NCI-H446 (cell line): ENCODE measurements around the gene PRRX2.
"Not testable (repeated sequence)": the region's sequence is repeated elsewhere in the genome, so short reads cannot be mapped to it uniquely, and the experiment has no call there.

ENCODE experiments used
- DNase-seq, 2 experiments: peaks; one replicate each; lab custom pipeline; 2025; lab: John Stamatoyannopoulos, UW

The PRRX2 gene

GRCh38 chr9:129654554-129655040 lies 10.8 kb upstream of the PRRX2 start:
- no peak for DNase-seq

GRCh38 chr9:129655154-129655553 lies 10.3 kb upstream of the PRRX2 start:
- DNase-seq = no peak

DNA sequence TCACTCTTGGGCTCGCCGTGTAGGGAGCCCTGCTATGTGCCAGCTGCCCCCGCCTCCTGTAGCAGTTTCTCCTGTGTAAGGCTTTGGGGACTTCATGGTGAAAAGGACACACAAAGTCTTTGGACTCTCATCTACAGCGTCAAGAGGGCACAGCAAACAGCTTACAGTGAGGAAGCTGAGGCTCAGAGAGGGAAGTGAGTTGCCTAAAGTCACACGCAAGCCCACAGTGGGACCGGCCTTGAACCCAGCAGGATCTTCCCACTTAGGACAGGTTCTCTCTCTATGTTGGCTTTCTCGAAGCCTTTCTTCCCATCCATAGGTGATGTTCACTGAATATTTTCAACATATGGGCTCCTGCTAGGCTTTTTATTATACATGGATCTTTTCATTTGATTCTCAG lies 9.8 kb upstream of the PRRX2 start:
- DNase-seq = no peak

- no peak for DNase-seq
These were observed 8.6 kb upstream of the PRRX2 start for GRCh38 chr9:129656795-129657390.

DNA sequence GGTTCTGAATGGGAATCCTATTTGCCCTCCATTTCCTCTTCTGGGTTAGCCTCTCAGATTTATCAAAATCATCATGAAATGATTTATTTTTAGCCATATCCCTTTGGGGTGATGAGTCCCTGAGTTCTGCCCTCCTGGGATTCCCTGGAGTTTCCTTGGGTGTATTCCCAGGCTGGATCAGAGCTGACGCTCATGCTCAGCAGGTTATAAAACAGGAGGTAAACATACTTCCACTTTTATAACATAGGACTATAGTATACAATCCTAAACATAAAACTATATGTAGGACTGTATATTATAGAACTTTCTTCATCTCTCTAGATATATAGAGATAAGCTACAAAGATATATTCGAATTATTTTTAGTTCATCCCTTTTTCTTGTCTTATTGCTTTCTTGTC lies 4.4 kb upstream of the PRRX2 start:
- no peak for DNase-seq

DNA sequence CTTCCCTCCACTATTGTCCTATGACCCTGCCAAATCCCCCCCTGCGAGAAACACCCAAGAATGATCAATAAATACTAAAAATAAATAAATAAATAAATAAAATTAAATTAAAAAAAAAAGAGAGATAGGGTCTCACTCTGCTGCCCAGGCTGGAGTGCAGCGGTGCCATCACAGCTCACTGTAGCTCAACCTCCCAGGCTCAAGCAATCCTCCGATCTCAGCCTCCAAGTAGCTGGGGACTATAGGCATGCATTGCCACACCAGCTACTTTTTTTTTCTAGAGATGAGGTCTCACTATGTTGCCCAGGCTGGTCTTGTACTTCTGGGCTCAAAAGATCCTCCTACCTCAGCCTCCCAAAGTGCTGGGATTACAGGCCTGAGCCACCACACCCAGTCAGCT lies 3.2 kb upstream of the PRRX2 start:
- not testable (repeated sequence) for DNase-seq

DNA sequence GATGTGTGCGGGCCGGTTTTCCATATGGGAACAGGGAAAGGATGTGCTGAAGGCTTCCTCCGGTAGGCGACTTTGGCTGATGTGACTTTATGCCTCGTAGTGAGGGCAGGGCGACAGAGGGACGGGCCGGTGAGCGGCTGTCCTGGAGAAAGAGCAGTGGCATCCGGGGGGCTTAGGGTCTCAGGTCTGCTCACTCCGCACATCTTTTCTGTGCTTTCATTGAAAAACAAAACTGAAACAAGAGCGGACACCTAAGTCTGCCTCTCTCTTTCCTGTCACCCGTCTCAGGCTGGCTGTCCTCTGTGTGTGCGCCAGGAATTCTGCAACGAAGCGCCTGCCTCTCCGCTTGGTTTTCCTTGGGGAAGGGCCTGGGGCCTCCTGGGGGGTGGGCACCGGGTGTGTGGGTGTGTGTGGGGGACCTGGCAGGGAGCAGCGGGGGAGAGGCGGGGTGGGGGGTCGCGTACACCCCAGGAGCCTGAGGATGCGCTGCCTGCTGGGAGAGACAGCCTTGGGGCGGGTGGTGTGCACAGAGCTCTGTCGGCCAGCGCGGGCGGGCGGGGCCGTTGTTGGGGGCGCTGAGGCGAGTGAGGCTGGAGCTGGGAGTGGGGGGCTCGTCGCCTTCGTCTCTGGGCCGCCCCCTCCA lies 580 bp upstream of the PRRX2 start:
- no peak for DNase-seq

DNA sequence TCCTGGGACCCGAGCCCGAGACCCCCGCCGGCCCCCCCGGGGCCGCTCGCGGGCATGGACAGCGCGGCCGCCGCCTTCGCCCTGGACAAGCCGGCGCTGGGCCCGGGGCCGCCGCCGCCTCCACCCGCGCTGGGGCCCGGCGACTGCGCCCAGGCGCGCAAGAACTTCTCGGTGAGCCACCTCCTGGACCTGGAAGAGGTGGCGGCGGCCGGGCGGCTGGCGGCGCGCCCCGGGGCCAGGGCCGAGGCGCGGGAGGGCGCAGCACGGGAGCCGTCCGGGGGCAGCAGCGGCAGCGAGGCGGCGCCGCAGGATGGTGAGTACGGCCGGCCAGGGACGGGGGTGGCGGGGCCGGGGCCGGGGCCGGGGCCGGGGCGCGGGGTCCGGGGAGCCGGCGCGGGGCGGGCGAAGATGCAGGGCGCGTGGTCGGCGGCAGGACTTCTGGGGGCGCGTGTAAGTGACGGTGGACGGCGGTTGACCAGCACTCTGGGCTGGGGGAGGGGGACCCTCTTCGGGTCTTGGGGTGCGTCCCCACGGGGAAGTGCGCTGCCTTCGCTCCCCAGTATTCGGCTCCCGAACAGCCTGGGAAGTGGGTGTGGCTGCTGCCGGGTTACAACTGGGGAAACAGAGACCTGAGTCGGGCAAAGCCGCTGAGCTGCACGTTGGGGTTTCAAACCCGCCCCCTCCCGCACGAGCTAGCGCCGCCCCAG lies 520 bp downstream of the PRRX2 start:
- no peak for DNase-seq

DNA sequence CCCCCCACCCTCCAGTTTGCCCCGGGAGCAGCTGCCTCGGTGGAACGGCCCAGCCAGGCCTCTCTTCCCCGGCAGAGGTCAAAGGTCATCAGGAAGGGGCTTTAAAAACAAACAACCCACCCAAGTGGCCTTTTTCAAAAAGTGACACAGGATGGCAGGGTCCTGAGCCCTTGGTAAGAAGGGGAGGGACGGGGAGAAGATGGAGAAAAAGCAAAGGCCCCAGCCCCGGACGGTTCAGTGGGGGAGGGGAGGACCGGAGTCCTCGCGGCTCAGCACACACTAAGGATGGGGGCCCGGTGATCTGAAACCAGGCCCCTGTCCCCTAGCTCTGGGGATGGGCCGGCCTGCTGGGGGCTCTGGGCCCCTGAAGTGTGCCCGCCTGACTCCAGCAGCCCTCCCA lies 1.1 kb downstream of the PRRX2 start:
- no peak for DNase-seq

DNA sequence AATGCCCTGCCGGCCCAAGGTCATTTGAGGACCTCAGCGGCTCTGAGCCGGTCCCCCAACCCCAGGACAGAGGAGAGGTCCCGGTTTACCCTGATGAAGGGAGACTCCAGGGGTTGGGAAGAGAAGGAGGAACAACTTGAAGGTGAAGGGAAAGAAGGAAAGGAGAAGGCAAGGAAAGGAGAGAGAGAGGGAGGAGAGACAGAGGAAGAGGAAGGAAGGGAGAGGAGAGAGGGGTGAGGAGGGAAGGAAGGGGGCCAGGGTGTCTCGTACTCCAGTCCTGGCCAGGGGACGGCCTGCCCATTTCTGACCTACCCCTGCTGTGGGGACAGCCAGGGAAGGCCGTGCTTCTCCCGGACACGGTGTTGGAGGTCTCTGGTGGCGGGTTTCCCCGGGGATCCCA lies 1.9 kb downstream of the PRRX2 start:
- no peak for DNase-seq

DNA sequence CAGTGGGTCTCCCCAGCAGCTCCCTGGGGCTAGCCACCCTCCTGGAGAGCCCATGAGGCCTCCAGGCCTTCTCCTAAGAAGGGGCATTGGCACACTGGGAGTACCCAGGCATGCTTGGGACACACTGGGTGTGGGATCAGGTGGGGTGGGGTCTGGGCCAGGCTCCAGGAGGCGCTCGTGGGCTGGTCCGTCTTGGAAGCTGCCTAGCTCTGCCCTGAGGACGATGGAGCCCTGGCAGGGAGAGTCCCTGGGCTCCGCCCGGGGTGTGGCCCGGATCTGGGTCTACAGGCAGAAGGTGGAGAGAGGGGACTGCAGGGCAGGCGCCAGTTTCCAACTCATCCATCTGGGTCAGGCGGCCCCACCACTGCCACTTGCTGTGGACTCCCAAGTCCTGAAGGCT lies 2.4 kb downstream of the PRRX2 start:
- no peak for DNase-seq

DNA sequence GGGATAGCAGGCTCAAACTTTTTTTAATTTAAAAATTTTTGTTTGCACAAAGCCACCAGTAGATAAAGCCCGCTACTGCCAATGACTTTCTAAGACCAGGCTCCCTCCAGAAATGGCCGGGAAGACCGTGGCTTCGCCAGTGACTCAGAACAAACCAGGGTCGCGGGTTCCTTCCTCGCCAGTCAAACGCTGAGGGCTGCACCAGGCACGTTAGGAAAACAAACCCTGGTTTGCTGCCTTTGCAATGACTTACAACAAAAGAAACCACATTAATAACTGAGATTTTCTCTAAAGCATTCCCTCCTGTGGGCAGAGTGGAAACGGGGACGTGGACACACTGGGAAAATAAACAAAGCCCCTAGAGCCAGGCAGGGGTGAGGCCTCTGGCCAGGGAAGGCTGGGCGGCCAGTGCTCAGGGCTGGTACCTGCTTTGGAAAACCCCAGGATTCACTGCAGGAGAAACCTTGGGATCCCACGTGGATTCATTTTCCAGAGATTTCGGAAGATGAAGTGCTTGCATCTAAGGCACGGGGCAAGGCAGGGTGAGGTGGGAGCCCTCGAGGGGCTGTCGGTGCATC lies 3.8 kb downstream of the PRRX2 start:
- DNase-seq = no peak

- DNase-seq = no peak
These were observed 4.5 kb downstream of the PRRX2 start for GRCh38 chr9:129669946-129670345.

GRCh38 chr9:129671065-129671464 lies 5.6 kb downstream of the PRRX2 start:
- DNase-seq = no peak

DNA sequence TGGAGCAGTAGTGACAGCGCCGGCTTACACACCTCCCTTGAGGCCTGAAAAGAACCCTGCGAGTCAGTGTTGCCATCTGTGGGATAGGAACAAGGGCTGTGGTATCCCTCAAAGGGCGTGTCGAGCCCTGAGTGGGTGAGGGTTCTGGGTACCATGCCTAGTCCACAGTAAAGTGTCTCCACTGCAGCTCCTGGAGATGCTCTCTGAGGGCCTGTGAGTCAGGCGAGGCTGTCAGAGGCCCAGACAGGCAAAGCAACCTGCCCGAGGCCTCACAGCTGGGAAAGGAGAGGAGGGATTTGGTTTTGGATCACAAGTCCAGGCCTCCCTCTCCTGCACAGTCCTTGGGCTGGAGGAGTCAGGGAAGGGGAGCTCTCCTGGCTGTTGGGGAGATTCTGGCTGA lies 6.1 kb downstream of the PRRX2 start:
- no peak for DNase-seq

DNA sequence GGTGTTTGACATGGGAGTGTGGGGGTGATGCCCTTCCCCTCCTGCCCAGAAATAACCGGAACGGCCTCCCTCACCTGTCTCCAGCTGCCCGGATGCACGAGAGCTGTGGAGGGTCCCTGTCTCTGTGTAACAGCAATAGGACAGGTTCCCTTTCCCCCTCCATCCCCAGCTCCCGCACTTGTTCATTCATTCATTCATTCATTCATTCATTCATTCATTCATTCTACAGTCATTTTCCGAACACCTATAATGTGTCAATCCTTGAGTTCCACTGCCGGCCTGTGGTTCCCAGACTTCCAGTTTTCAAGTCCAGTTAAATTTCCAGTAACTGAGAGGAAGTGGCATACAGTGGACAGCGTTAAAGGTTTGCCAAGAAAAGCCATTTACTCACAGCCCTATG lies 7.3 kb downstream of the PRRX2 start:
- DNase-seq = no peak

GRCh38 chr9:129673602-129674001 lies 8.2 kb downstream of the PRRX2 start:
- DNase-seq = no peak

DNA sequence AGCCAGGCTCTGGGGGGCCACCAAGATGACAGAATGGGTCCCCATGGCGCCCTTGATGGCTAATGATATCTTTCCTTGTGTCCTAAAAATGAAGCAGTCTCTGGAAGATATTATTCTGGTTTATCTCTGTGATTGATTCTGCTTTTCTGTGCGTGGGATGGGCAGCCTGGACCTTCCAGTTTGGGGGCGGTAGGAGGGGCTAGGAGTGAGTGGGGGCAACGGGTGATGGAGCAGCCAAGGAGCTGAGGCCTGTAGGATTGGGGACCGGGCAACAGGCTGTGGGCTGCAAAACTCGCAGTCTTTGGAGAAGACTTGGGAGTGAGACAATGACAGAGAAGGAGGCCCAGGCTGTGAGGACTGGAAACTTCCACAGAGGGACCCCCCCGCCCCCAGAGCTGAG lies 8.8 kb downstream of the PRRX2 start:
- DNase-seq = no peak

GRCh38 chr9:129675620-129676019 lies 10.2 kb downstream of the PRRX2 start:
- no peak for DNase-seq

DNA sequence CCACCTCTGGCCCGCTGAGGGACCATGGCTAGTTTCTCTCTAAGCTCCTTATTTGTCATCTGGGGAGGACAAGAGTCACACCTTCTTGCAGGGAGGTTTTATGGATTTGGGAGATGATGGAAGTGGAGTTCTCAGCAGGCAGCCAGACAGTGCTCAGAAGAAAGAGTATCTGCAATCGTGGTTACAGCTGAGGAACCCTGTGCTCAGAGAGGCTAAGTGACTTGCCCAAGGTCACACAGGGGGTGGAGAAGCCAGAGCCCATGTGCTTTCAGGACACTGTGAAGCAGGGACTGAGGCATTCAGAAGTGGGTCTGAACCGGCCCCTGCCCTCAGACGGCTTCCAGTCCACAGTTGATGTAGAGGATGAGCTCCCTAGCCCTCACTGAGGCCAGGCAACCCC lies 10.8 kb downstream of the PRRX2 start:
- no peak for DNase-seq

GRCh38 chr9:129676975-129677374 lies 11.5 kb downstream of the PRRX2 start:
- no peak for DNase-seq

GRCh38 chr9:129677456-129677855 lies 12.0 kb downstream of the PRRX2 start:
- DNase-seq = no peak

DNA sequence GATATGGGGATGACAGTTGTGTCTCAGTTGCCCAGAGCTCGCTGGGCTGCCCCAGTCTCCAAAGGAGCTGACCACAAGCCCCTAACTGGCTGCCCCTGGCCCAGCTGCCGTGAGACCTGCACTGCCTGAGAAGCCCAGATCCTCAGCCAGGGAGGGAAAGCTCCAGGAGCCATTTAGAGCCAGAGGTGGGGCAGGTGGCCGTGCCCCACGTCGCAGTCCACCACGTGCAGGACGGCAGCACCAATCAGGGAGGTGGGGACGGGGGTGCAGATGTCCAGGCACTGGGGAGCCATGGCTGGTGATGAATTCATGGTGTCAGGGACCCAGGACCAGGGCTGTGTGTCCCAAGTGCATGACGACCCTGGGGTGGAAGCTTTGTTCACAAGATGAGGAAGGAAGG lies 13.4 kb downstream of the PRRX2 start:
- no peak for DNase-seq
